Lower leg skin (tissue), 4 donors: ENCODE measurements around the gene TMEM151B. TPM values are rescaled to one million over a fixed set of nuclear protein-coding genes. Genes with fewer than 3 reads are reported as not detected.

Experiments
- DNase-seq, 2 donors: peaks; one replicate each; pipeline ENCODE4 v3.0.0-alpha.2; 2019; ENCODE audit warnings: low spot score in 2 of 2
- H3K4me3 ChIP-seq: fragments of 200-600 bp; sonication (generic); 2 replicates; pipeline ENCODE4 v1.5.1; 2017; ENCODE audit warnings: mild to moderate bottlenecking, low read depth; ENCODE audit not compliant: poor library complexity, severe bottlenecking
- CTCF ChIP-seq, 3 donors: fragments of 450-650 bp; IDR thresholded peaks; one replicate each; pipeline ENCODE4 v1.5.1; 2016; ENCODE audit warnings: antibody characterized with exemption in 3 of 3, mild to moderate bottlenecking in 3 of 3, moderate library complexity in 2 of 3
- POLR2A ChIP-seq, 2 donors: fragments of 450-650 bp; IDR thresholded peaks; one replicate each; pipeline ENCODE4 v1.6.1; 2016 to 2017; ENCODE audit warnings: antibody characterized with exemption in 2 of 2, mild to moderate bottlenecking in 1 of 2, moderate library complexity in 1 of 2
- WGBS, 2 donors: methylation state at CpG; one replicate each; pipeline ENCODE4 v1.1.5; 2018; 5-methylcytosine and 5-hydroxymethylcytosine counted together
- intact Hi-C: fragments of 100-400 bp; cut with DNase I; formaldehyde crosslinking; loops from one replicate; pipeline ENCODE4 v1.15.0; 2023; ENCODE audit warnings: low total_unique reads
- total RNA-seq, 4 donors: library from RNA; depleted of rRNA; stranded (reverse); fragments of >200 nt; gene quantifications; one replicate each; pipeline ENCODE4 v1.1.0, GENCODE V29; 2016

The TMEM151B gene
- total RNA-seq, 4 donors from 2014 or later = 0.10 to 0.42 TPM; not detected in 2

- peak; percentile 92 to 98 for DNase-seq
- peak within 1 kb of the TSS; percentile 57 for H3K4me3 ChIP-seq
- 0 to 1% methylated on average over 33 to 44 of the region's 72 CpGs for WGBS, 2 donors
- peak in 1 of 2 donors; percentile 14 for TF ChIP-seq POLR2A (IDR thresholded peaks at IDR 0.05)
- no peak for TF ChIP-seq CTCF (IDR thresholded peaks at IDR 0.05)
- intact Hi-C loops = no loop called here
Measured at GRCh38 chr6:44265007-44265721, 5.1 kb upstream of the TMEM151B start, which contains the start of gene NFKBIE. Gene NFKBIE (minus strand): TSS chr6:44265551. CDS start chr6:44265346, 205 bp downstream.

- no peak for DNase-seq
- intact Hi-C loops = no loop called here
- 64 to 69% methylated on average over 17 of the region's 17 CpGs for WGBS, 2 donors
- TF ChIP-seq CTCF (IDR thresholded peaks at IDR 0.05) (no peak), POLR2A (IDR thresholded peaks at IDR 0.05) (no peak)
- no peak overlapping the region for H3K4me3 ChIP-seq
Measured at GRCh38 chr6:44265722-44266233, 4.5 kb upstream of the TMEM151B start.

DNA sequence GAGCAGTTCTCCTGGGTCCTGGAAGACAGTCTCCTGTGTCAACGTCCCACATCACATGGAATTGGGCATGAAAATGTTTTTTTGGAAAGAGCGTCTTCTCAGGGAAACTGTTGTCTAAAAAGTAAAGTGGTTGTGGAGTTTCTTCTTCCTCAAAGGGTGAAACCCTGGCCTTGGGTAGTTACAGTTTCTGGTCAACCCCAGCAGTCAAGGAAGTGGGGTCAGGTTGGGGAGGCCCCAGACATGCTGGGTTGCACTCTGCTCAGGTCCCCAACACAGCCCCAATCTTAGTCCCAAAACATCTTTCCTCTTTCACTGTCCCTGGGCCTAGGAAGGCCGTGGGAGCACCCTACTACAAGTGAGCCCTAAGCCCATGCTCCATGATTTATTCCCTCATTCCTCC, 3.9 kb upstream of the TMEM151B start:
- DNase-seq = no peak
- 77 to 81% methylated on average over 3 of the region's 3 CpGs for WGBS, 2 donors
- intact Hi-C loops = no loop called here
- TF ChIP-seq POLR2A (IDR thresholded peaks at IDR 0.05) (no peak), CTCF (IDR thresholded peaks at IDR 0.05) (no peak)
- no peak overlapping the region for H3K4me3 ChIP-seq

GRCh38 chr6:44267252-44267651, 3.0 kb upstream of the TMEM151B start:
- DNase-seq = no peak
- no peak overlapping the region for H3K4me3 ChIP-seq
- WGBS, 2 donors = 58 to 62% methylated on average over 10 of the region's 10 CpGs
- intact Hi-C loops = no loop called here
- TF ChIP-seq POLR2A (IDR thresholded peaks at IDR 0.05) (no peak), CTCF (IDR thresholded peaks at IDR 0.05) (no peak)

DNA sequence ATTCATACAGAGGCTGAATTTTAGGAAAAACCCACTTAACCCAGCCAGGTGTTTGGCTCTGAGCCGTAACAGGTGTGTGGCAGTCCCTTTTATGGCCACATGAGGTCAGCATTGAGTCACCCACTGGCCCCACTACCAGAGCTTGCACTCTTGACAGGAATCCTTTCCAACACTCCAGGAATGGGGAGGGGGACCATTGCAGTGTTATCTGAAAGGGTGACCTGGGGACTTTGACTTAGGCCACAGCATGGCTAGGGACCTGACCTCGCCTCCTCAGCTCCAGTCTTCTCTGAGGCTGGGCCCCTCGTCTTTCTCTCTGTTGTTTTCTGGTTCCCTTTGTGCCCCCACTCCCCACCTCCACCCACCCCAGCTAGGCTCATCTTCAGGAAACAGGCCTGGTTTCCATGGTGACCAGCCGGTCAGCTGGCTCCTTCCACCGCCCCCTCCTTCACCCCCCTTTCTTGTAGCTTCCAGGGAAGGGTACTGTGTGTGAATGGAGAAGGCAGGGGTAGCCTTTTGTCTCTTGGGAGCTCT, 2.1 kb upstream of the TMEM151B start:
- 36 to 41% methylated on average over 5 of the region's 5 CpGs for WGBS, 2 donors

More for the DNA sequence above, 2.1 kb upstream of the TMEM151B start:
- DNase-seq = no peak
- TF ChIP-seq CTCF (IDR thresholded peaks at IDR 0.05) (peak in 1 of 3 donors; percentile 48), POLR2A (IDR thresholded peaks at IDR 0.05) (no peak)
- H3K4me3 ChIP-seq = no peak overlapping the region
- intact Hi-C loops = no loop called here
